Ovary (tissue), 9 donors: ENCODE measurements around the gene ADGRE1. TPM values are rescaled to one million over a fixed set of nuclear protein-coding genes. Genes with fewer than 3 reads are reported as not detected.

ENCODE experiments used
- DNase-seq, 5 donors: peaks; one replicate each; pipeline ENCODE4 v3.0.0-alpha.2; 2019 to 2020
- H3K27ac ChIP-seq, 2 donors: fragments of 200-600 bp; one replicate each; pipeline versions ENCODE4 v1.5.1 to v1.8.0; 2019 to 2022
- H3K27me3 ChIP-seq: fragments of 200-600 bp; one replicate; pipeline ENCODE4 v1.8.0; 2022
- H3K36me3 ChIP-seq: fragments of 200-600 bp; sonication (generic); one replicate; pipeline ENCODE4 v1.5.1; 2019
- H3K4me1 ChIP-seq: one replicate; pipeline ENCODE4 v1.8.1; 2013; ENCODE audit warnings: mild to moderate bottlenecking, moderate library complexity; ENCODE audit not compliant: insufficient read depth
- H3K4me3 ChIP-seq: fragments of 200-600 bp; sonication (generic); one replicate; pipeline ENCODE4 v1.5.1; 2017
- H3K9me3 ChIP-seq, 2 donors: fragments of 200-600 bp in 1 of 2; sonication (generic) in 1 of 2; one replicate each; pipeline versions ENCODE4 v1.5.1 to v1.8.1; 2013 to 2019; ENCODE audit warnings: mild to moderate bottlenecking in 1 of 2, moderate library complexity in 1 of 2
- EP300 ChIP-seq: sonication (generic); formaldehyde crosslinking; IDR thresholded peaks from one replicate; pipeline ENCODE4 v1.6.1; 2017; ENCODE audit warnings: antibody characterized with exemption
- POLR2A ChIP-seq: fragments of 450-650 bp; IDR thresholded peaks from one replicate; pipeline ENCODE4 v1.6.1; 2017; ENCODE audit warnings: antibody characterized with exemption, mild to moderate bottlenecking, moderate library complexity
- WGBS, 3 donors: extraction: QIAGEN DNeasy Blood & Tissue Kit in 1 of 3; methylation state at CpG; one replicate each; pipeline versions ENCODE4 v1.1.5 to v1.1.7; 2013 to 2017; 5-methylcytosine and 5-hydroxymethylcytosine counted together
- intact Hi-C, 4 donors: fragments of 100-400 bp; cut with DNase I; formaldehyde crosslinking; loops; one replicate each; pipeline versions ENCODE4 v1.11.0 to v1.15.1; 2022 to 2023
- polyA plus RNA-seq, 2 donors: library from polyadenylated mRNA; stranded (reverse); fragments of 200-250 nt in 1 of 2; fragments of 350-450 nt in 1 of 2; fragmentation: Illumina TruSeq in 1 of 2; extraction: RNeasy Lipid Tissue Mini Kit (QIAGEN cat#74804) in 1 of 2; gene quantifications; one replicate each; pipeline ENCODE4 v1.2.3, GENCODE V29; 2013 to 2014
- total RNA-seq, 7 donors: library from RNA; depleted of rRNA in 2 of 7; stranded (reverse); fragments of >200 nt in 2 of 7; fragmentation: NEBNext Ultra II Directional in 3 of 7; extraction: Animal tissue kit (Norgen Biotek cat#: 25700) in 3 of 7; gene quantifications; one replicate each; pipeline versions ENCODE4 v1.1.0 to v1.2.4, GENCODE V29; 2016 to 2023
- TF ChIP-seq, protein P1 (sequence below), 3 donors: fragments of 450-650 bp in 2 of 3; fragments of 200-600 bp in 1 of 3; IDR thresholded peaks; one replicate each; pipeline versions ENCODE4 v1.5.1 to v1.8.0; 2016 to 2022; ENCODE audit warnings: antibody characterized with exemption in 3 of 3, mild to moderate bottlenecking in 1 of 3
- donor health status: DM: no; HTN: no; CAD: no; lungs with moderate emphysema.
- donor health status: DM: no; HTN: no; CAD: no.
- donor health status: Bipolar disorder and iron deficiency.
- donor health status: DM: yes; HTN: yes; CAD: no.
- donor health status: DM: no; HTN: no; CAD: no.
- donor health status: DM: yes; HTN: yes; CAD: no.

The ADGRE1 gene
- total and polyA plus RNA-seq, 9 donors = 0.05 to 0.80 (median 0.23) TPM; not detected in 1

GRCh38 chr19:6906559-6907060 lies 19.2 kb downstream of the ADGRE1 start:
- H3K4me1 ChIP-seq = no peaks in the 10 kb centered on the region
- no peaks in the 10 kb centered on the region for H3K36me3 ChIP-seq
- H3K27ac ChIP-seq = no peak overlapping the region
- H3K9me3 ChIP-seq = no peaks in the 10 kb centered on the region
- H3K27me3 ChIP-seq = no peaks in the 10 kb centered on the region
- H3K4me3 ChIP-seq = no peak overlapping the region
- 9 to 47% (median 38%) methylated on average over 3 of the region's 3 CpGs for WGBS, 3 donors
- intact Hi-C loops = no loop called here
- DNase-seq = no peak
- no peak for TF ChIP-seq EP300
- TF ChIP-seq POLR2A = no peak
- TF ChIP-seq, protein P1, sequence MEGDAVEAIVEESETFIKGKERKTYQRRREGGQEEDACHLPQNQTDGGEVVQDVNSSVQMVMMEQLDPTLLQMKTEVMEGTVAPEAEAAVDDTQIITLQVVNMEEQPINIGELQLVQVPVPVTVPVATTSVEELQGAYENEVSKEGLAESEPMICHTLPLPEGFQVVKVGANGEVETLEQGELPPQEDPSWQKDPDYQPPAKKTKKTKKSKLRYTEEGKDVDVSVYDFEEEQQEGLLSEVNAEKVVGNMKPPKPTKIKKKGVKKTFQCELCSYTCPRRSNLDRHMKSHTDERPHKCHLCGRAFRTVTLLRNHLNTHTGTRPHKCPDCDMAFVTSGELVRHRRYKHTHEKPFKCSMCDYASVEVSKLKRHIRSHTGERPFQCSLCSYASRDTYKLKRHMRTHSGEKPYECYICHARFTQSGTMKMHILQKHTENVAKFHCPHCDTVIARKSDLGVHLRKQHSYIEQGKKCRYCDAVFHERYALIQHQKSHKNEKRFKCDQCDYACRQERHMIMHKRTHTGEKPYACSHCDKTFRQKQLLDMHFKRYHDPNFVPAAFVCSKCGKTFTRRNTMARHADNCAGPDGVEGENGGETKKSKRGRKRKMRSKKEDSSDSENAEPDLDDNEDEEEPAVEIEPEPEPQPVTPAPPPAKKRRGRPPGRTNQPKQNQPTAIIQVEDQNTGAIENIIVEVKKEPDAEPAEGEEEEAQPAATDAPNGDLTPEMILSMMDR (IDR thresholded peaks at IDR 0.05) = no peak

GRCh38 chr19:6911523-6911922 lies 24.1 kb downstream of the ADGRE1 start:
- intact Hi-C loops = no loop called here
- TF ChIP-seq, protein P1 (IDR thresholded peaks at IDR 0.05) = no peak
- TF ChIP-seq EP300 (no peak), POLR2A (no peak)
- Histone ChIP-seq H3K4me1 (no peaks in the 10 kb centered on the region), H3K9me3 (no peaks in the 10 kb centered on the region), H3K4me3 (no peak overlapping the region), H3K27me3 (no peaks in the 10 kb centered on the region), H3K27ac (no peak overlapping the region), H3K36me3 (no peaks in the 10 kb centered on the region)
- DNase-seq = no peak
- WGBS, 3 donors = 39 to 44% (median 41%) methylated on average over 3 of the region's 3 CpGs

DNA sequence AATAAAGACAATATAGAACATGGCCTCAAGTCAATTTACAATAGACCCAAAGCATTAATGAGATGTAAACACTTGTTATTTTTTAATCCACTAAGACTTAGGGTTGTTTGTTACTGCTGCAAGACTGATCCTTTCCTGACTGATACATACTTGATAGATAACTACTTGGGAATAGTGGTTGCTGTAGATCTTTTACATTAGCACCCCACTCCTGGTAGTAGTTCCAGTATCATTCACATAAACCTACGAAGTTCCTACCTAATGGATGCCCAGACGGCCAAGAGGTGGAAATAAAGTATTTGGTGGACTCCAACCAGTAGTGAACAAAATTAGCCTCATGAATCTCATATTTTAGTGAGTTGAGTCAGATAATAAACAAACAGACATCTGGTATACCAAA lies 26.9 kb downstream of the ADGRE1 start:
- intact Hi-C loops = no loop called here
- 45 to 67% (median 56%) methylated on average over 2 of the region's 2 CpGs for WGBS, 3 donors
- Histone ChIP-seq H3K4me1 (no peaks in the 10 kb centered on the region), H3K4me3 (no peak overlapping the region), H3K9me3 (no peaks in the 10 kb centered on the region), H3K36me3 (no peaks in the 10 kb centered on the region), H3K27ac (no peak overlapping the region), H3K27me3 (no peaks in the 10 kb centered on the region)
- DNase-seq = no peak
- TF ChIP-seq, protein P1 (IDR thresholded peaks at IDR 0.05) = no peak
- TF ChIP-seq EP300 (no peak), POLR2A (no peak)

DNA sequence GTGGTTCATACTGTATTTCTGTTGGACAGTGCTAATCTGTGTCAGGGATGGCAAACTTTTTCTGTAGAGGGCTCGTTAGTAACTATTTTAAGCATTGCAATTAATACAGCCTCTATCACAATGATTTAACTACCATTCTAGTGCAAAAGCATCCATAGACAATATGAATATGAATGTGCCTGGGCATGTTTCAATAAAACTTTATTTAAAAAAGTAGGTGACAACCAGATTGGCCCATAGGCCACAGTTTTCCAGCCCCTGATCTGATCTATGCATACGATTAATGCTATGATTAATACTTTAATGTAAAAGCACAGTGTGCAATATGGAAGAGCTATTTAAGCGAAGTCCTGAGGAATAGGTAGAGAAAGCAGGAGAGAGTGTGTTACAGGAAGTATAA lies 29.6 kb downstream of the ADGRE1 start:
- H3K4me3 ChIP-seq = no peak overlapping the region
- no peak for DNase-seq
- no peaks in the 10 kb centered on the region for H3K4me1 ChIP-seq
- TF ChIP-seq EP300 (no peak), POLR2A (no peak)
- TF ChIP-seq, protein P1 (IDR thresholded peaks at IDR 0.05) = no peak
- 79 to 89% (median 83%) methylated on average over 3 of the region's 3 CpGs for whole genome bisulfite sequencing, 3 donors
- no peaks in the 10 kb centered on the region for H3K27me3 ChIP-seq
- no peaks in the 10 kb centered on the region for H3K36me3 ChIP-seq
- intact Hi-C loops = no loop called here
- no peaks in the 10 kb centered on the region for H3K9me3 ChIP-seq
- H3K27ac ChIP-seq = no peak overlapping the region
